OCI-LY7 (cell line): ENCODE measurements around the gene ELF4.

Source experiments
- CTCF ChIP-seq: fragments of 200-600 bp; sonication (generic); conservative IDR thresholded peaks from 2 replicates; pipeline ENCODE4 v1.5.1; 2014; ENCODE audit warnings: mild to moderate bottlenecking, antibody characterized with exemption, low read length, moderate library complexity, mixed read lengths
- EZH2phosphoT487 ChIP-seq: fragments of 200-600 bp; sonication (generic); IDR thresholded peaks from 2 replicates; pipeline ENCODE4 v1.6.1; 2018; ENCODE audit warnings: low read depth, borderline replicate concordance, mild to moderate bottlenecking, mixed run types, antibody characterized with exemption, low read length, moderate library complexity, mixed read lengths

GRCh38 chrX:130098210-130098552 lies 12.1 kb downstream of the ELF4 start:
- no peak for TF ChIP-seq CTCF
- TF ChIP-seq EZH2phosphoT487 = no peak
